ENCODE measurements around the gene ATOX1.
"Not testable (repeated sequence)": the region's sequence is repeated elsewhere in the genome, so short reads cannot be mapped to it uniquely, and the experiment has no call there.

Gene ATOX1, protein sequence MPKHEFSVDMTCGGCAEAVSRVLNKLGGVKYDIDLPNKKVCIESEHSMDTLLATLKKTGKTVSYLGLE

DNA sequence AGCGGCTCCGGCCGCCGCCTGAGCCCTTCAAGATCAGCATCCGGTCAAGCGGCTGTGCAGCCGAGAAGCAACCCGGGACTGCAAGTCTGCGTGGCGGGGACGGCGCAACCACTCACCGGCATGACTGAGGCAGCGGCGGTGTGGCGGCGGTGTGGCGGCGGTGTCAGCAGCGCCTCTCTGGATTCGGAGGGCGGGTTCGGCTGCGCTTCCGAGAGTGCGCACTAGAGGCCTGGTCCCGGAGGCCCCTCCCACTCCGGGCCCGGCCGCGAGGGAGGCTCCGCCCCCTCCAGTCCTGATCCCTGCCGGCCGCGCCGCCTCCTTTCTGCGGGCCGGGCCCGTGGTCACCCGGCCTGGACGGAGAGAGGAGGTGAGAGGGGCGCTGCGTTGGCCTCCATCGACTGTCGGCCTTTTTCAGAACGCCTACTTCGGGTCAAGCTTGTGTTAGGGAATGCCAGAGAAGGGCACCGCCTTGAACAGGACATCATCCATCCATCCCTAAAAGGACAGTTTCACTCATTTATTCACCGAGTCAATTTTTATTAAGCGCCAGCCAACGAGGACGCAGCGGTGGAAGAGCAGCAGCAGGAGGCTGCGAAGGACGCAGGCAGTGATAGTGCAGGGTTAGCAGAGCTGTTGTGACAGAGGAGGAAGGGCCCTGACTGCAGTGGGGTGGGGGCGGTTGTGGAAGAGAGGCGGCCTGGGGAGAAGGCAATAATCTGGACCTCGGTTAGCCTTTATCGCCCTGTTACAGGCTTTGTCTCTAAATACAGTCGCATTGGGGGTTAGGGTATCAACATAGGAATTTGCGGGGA lies at the start of gene ATOX1:
ATOX1 (minus strand) TSS at position 202 of the 812 bp plus-strand sequence; CDS start at position 122, 80 bp downstream.
- DNase-seq = peak; percentile 54 to 89

DNA sequence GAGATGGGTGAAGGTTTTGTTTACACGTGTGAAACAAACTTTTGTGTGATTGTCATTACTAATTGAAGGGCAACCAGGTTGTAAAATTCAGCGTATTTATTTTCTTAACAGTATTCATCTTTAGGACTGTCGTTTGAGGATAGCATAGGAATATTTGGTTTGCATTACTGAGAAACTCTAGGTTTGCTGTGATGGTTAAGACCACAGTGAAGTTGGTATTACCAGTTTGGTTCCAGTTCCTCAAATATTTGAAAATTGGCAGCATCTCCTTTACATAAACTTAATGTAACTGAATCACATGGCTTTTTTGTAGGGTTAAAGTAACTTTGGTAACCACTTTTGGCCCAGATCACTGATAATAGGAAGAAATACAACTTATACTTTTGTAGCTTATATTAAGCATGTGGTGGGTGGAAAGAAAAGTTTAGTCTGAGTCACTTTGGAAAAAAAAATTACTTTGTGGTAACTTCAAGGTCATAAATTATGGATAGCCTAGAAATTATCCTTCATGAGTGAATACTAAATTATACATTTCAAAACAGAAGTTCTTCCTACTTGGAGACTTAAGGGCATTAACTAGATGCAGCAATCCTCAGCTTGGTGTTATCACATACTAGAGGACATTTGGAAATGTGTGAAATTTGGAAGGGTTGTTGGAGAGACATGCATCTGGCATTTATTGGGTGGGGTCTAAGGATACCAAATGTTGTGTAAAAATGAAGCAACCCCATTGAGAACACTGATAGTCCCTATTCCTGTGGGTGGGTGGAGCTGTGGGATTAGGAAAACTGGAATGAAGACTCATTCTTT lies 47.2 kb upstream of the ATOX1 start:
- DNase-seq = no peak

DNA sequence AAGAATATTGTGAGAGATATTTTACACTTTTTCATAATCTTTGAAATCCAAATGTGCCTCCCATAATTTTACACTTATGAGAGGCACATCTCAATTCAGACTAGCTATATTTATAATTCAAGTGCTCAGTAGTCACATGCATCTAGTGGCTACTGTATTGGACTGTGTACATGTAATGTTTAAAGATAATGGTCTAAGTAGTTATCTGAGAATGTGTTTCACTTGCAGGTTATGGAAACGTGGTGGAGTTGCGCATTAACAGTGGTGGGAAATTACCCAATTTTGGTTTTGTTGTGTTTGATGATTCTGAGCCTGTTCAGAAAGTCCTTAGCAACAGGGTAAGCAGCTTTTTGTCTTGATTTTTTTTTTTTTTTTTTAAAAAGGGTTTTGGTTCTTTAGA lies 42.1 kb upstream of the ATOX1 start:
- DNase-seq = no peak

DNA sequence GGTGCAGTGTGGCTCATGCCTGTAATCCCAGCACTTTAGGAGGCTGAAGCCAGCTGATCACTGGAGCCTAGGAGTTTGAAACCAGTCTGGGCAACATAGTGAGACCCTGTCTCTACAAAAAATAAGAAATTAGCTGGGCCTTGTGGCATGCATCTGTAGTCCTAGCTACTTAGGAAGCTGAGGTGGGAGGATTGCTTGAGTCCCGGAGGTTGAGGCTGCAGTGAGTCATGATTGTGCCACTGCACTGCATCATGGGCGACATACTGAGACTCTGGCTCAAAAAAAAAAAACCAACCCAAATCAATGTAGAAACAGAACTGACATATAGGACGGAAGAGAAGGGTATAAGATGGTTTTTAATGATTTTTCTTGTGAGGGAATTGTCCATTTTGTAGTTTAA lies 41.0 kb upstream of the ATOX1 start:
- DNase-seq = no peak

DNA sequence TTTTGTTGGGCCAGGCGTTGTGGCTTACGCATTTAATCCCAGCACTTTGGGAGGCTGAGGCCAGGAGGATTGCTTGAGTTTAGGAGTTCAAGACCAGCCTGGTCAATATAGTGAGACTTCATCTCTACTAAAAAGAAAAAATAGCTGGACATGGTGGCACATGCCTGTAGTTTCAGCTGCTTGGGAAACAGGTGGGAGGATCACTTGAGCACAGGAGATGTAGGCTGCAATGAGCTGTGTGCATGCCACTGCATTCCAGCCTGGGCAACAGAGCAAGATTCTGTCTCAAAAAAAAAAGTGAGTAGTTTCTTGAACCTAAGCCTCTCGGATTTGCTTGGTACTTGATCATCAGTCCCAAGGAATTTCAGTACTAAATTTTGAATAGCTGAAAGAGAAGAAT lies 40.2 kb upstream of the ATOX1 start:
- no peak for DNase-seq

DNA sequence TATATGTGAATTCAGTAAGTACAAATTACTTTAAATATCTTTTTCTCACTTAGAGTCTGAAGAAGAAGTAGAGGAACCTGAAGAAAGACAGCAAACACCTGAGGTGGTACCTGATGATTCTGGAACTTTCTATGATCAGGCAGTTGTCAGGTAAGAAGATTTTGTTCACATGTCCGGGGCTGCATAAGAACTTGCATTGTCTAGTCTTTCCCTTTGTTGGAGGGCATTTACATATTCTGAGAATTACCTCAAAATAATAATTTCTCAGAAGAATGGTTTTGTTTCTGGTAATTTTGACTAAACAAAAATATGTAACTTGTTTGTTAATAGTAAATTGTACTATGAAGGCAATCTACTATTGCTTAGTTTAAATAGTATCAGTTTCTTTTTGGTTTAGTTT lies 37.0 kb upstream of the ATOX1 start:
- DNase-seq = no peak

DNA sequence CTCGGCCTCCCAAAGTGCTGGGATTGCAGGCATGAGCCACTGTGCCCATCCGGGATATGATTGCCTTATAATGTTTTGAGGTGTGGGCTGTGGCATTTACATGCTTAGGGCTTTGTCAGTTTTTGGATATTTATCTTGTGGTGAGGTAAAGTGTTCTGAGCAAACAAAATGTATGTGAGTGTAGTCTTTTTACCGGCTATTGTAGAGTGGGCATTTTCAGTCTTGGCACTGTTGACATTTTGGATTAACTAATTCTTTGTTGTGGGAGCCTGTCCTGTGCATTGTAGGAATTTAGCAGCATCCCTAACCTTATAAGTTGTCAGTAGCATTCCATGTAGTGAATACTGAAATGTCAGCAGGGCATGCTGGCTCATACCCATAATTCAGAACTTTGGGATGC lies 34.9 kb upstream of the ATOX1 start:
- no peak for DNase-seq

DNA sequence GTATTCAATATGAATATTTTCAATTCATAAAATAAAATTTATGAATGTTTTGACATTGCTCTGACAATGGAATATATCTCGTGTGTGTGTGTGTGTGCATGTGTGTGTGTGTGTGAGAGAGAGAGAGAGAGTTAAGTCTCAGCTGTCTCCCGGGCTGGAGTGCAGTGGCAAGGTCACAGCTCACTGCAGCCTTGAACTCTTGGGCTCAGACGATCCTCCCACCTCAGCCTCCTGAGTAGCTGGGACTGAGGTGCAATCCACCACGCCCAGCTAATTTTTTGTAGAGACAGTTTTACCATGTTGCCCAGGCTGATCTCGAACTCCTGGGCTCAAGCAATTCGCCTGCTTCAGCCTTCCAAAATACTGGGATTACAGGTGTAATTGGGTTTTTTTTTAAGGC lies 29.4 kb upstream of the ATOX1 start:
- no peak for DNase-seq

DNA sequence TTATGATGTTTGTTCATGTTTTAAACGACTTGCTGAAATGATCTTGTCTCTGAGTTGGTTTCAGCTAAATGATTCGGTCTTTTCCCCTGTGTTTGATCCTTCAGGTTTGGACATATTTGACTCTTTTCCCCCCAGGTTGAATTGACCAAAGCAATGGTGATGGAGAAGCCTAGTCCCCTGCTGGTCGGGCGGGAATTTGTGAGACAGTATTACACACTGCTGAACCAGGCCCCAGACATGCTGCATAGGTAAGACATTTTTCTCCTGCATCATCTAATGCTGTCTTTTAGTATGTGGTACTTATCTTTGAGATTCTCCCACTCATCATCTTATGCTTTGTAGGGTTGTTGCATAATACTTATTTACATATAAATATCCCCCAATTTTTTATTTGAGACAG lies 28.0 kb upstream of the ATOX1 start:
- no peak for DNase-seq

DNA sequence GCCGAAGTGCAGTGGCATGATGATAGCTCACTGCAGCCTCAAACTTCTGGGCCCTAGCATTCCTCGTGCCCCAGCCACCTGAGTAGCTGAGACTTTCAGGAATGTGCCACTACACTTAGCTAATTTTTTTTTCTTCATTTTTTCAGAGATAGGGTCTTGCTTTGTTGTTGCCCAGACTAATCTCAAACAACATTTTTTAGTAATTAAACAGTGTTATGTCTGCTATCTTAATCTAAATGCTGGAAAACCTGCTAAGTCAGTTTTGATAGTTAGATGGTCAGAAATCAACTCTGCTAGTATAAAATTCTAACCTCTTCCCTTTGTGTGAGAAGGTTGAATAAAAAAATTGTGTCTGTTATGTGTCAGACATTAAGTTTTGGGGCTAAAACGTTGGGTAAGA lies 25.7 kb upstream of the ATOX1 start:
- no peak for DNase-seq

DNA sequence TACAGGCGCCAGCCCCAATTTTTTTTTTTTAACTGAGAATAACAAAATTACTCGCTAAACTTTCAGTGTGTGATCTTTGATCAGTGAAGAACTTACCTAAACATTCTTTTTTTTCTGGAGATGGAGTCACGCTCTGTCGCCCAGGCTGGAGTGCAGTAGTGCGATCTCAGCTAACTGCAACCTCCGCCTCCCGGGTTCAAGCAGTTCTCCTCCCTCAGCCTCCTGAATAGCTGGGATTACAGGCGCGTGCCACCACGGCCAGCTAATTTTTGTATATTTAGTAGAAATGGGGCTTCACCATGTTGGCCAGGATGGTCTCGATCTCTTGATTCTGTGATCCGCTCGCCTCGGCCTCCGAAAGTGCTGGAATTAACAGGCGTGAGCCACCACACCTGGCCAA lies 25.2 kb upstream of the ATOX1 start:
- not testable (repeated sequence) for DNase-seq

DNA sequence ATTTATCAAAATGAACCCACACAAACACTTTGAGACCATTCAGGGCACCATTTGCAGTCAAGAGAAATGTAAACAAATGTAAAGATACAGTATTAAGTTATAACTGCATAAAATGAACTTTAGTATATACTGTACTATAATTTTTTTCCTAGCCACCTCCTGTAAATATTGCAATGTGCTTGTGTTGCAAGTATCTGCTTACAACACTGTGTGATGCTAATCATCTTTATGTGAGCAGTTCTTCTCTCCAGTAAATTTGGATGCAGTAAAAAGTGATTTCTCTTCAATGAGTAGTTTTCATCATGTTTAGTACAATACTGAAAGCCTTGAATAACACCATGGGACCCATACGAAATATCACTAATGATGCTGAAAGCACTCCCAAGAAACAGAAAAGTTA lies 22.8 kb upstream of the ATOX1 start:
- DNase-seq = no peak

DNA sequence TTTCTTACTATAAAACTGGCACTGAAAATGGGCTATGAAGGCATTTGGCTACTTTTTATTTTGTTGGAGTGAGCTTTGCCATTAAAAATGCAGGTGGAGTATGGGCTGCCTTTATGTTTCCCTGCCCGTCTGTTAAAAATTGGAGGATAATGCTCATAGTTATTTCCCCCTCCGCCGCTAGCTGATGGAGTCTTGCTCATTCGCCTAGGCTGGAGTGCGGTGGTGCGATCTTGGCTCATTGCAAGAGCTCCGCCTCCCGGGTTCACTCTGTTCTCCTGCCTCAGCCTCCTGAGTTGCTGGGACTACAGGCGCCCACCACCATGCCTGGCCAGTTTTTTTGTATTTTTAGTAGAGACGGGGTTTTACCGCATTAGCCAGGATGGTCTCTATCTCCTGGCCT lies 21.9 kb upstream of the ATOX1 start:
- no peak for DNase-seq

DNA sequence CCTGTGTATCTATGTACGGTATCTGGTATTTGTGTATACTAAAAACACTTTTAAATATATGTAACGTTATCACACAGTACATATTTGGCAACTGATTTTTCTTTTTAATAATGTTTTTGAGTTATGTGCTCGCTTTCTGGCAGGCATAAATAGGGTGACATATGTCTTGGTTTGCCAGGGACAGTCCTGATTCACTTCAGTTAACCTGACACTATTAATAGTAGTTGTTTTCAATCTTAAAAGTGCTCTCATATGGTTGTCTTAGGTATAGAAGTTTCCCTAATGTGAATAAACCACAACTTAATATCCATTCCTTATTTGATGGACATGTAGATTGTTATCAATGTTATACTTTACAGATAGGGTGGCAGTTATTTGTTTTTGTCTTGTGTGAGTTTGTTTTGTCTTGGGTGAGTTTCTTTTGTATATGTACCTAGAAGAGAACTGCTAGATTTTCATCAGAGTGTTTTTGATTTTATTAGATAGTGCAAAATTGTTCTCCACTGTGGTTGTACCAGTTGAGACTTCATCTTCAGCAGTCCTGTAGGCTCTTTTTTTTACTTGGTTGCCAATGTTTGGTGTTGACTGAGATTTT lies 21.2 kb upstream of the ATOX1 start:
- DNase-seq = no peak

DNA sequence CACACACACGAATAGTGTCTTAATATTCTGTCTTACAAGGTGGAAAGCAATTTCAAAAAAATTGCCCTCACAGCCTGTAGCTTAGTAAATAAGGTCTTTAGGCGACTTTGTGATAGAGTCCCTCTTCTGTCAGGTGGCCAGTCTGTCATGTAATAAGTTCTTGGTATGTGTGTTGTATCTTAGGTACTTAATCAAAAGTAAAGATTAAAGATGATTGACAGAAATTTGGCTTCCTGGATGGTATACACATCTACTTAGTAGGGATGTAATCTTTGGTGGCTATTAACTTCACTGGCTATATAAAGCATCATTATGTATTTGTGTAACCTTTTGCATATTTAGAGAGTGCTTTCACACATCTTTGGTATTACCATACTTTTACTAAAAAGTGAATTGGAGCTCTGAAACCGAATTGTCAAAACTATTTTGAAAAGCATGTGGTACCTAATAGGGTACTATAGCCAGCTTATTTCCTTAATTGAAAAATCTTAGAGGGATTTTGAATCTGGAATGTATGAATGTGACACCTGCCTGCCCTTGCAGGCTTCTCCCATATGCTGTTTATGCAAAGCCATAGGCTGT lies 16.7 kb upstream of the ATOX1 start:
- DNase-seq = no peak

DNA sequence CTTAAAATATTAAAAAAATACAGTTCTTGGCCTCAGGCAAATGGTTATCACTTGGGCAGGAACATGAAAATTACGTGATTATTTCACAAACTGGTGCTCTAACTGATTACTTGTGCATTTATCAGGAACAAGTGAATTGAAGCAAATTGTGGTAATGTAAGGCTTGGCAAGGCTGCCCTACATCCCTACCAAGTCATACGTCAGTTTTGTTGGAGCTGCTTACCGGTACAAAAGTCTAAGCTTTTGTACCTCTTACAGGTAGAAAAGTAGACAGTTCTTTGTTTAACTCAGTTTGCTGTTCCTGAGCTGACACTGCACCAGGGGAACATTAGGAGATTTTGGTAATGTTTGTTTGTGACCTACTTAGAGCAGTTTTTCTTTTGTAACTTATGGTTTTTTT lies 15.5 kb upstream of the ATOX1 start:
- no peak for DNase-seq

DNA sequence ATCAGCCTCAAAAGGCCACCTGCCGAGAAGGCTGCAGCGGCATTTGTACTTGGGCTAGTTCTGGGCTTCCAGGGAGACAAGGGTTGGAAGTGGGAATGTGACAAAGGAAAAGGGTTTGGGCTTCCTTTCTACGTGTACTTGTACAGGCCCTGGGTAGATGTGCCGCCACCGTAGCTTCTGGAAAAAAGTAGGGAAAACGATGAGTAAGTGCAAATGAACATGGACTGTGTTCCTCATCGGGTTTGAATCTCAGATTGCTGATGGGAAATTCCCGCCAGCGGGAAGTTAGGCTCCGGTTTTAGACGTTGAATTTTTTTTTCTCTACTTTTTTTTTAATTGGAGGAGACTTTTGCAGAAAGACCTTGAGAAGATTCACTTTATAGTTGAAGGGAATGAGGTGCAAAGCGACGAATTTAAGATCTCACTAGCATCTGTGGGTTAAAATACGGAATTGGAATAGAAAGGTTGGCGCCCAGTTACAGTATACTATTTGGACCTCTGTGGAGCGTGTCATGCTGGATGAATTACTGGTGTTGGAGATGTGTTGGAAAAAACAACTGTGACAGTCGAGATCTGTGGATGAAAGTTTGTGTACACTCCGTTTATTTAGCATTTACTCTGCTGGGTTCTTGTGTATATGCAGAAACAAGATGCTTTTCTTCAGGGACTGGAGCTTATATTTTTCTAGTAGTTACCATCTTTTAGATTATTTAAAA lies 14.6 kb upstream of the ATOX1 start:
- DNase-seq = no peak

DNA sequence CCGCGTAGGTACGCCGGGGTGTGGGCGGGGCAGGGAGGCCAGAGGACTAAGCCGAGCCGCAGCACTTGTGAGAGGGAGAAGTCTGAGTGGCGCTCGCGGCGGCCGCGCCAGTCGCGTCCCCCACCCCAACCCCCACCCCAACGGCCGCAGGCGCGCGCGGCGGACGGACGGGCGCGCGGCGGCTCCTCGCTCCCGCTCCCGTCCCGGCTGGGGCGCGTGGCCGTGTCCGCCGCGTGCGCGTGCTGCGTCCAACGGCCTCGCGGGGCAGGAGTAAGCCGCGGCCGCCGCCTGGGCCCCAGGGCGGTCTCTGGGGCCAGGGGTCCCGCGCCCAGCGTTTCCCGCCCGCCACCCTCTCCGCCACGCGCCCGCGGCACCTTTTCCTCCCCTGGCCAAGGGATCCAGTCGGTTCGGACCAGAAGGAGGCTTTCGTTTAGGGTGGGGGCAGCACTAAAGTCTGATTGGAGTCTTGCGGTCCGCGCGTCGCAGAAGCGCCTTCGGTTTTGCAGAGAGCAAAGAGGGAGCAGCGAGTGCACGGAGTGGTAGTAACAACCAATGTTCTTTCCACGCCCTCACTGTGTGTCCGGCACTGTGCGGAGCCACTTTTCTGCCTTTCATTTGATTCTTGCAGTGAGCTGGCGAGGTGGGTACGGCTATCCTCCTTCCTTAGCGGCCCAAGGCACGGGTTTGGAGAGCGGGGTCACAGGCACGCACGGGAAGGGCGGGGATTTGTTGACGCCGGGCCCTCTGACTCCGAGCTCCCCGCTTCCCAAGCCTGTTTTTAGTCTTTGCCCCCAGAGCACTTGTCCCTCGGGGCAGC lies 13.8 kb upstream of the ATOX1 start:
- DNase-seq = no peak

DNA sequence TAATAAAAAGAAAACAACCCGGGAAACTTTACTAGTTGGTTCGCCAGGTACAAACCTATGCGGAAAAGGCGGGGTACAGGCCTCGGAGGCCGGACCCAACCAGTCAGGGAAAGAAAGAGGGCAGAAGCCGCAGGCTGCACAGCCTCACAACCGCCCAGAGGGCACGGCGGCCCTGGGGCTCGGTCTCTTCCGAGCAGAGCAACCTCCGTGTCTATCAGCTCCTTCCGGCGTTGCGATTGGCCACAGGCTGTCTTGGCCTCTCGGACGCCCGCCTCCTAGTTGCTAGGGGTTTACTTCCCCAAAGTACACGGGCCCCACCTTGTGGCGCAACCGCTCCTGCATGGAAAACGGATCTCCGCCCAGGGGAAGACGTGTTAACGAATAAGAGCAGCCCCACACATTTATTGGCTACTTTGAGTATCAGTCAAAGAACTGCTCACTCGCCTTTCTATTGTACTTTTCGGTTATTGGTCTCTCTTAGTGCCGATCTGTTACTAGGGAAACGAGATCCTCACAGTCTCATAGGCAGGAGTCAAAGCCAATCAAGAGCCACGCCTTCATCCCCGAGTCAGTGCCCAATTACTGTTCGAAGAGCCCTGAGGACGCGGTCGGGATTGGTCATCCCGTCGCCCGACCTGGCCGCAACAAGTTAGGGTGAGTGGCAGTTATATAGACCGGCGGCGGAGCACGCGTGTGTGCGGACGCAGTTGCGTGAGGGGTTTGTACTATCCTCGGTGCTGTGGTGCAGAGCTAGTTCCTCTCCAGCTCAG lies 13.0 kb upstream of the ATOX1 start, which contains the start of gene G3BP1:
G3BP1 (plus strand) TSS at position 696 of the 770 bp plus-strand sequence. CDS start 14,667 bp downstream, outside the sequence.
- DNase-seq = peak; percentile 99 to 100

DNA sequence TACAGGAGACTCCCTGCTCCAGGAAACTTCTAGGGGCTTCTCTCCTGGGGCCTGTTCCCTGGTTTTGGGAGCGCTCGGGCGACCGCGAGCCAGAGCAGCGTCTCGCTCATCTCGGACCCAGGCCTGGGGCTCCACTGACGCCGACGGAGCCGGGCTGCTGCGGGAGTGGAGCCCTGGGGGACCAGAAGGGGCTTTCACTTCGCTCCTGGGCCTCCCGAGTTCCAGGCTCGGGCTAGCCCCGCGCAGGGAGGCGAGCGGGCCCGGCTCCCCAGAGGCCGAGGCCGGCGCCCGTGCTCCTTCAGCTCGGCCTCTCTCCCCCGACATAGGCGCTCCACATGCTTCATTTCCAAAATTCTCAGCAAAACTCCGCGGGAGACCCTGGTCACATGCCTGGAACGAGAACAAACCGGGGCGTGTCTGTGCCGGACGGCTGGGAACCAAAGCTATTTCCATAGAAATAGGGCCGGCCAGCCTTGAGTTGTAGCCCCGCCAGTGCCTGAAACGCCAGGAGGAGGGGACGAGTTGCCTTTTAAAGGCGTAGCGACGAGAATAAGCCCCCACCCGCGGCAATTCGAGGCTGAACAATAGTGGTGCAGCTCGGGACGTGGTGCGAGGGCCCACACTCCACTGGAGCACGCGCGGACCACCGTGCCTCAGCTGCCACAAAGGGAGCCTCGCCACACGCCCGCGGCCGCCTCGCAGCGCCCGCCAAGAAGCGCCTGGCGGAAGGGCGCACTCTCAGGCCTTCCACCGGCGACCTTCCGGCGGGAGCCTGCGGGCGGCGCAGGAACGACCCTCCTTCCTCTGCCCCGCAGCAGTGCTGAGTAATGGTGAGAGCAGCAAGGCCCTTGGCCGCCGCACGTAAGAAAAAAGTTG lies 12.2 kb upstream of the ATOX1 start:
- peak; percentile 59 to 78 for DNase-seq
